HG03354 (cell line): ENCODE results near the gene MYH3.

Source experiments
- ATAC-seq: cut with Tn5 transposase; IDR thresholded peaks from one replicate; pipeline ENCODE4 v1.9.1; 2021; ENCODE audit warnings: mild to moderate bottlenecking; ENCODE audit not compliant: unreplicated experiment, poor library complexity, severe bottlenecking

The MYH3 gene

GRCh38 chr17:10651927-10652326 lies 5.2 kb downstream of the MYH3 start:
- ATAC-seq, result no peak

DNA sequence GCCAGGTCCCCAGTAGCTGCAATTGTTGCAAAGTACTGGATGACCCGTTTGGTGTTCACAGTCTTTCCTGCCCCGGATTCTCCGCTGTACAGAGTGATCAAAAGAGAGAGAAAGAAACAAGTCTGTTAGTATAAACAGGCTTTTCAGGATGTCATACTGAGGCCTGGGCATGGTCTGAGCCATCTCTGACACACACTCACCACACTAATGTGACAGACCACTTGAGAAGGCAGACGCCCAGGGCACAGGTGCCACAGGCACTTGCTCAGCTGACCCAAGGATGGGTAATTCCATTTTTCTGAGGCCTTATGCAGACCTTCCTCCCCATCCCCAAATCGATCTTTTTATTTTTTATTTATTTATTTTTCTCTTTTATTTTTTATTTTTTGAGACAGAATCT lies 7.5 kb downstream of the MYH3 start:
- no peak for ATAC-seq

DNA sequence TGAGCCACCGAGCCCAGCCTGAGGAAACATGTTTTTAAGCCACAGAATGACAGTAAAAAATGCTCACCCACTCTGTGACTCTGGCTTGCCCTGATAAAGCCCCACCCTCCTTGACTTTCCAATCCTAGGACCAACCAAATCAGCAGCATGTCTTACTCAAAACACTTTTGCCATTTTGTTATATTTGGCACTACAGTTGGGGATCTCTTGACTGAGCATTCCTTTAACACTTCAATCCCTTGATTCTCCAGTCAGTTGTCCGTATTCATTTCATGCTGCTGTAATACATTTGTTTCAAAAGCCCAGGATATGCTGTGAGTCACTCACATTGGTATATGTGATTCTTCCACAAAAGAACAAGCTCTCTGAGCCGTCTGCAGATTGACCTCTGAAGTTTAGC lies 8.2 kb downstream of the MYH3 start:
- ATAC-seq, result no peak

DNA sequence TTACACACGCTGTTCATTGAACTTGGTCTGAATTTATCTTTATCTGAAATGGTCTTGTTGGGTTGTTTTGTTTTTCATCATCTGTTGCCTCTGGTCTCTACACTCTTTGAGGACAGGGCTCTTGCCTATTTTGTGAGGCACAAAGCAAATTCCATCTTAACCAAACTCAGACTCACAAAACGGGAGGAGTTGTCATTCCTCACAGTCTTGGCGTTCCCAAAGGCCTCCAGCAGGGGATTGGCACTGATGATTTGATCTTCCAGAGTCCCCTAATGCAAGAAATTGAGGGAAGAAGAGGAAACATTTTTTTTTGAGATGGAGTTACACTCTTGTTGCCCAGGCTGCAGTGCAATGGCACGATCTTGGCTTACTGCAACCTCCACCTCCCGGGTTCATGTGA lies 8.7 kb downstream of the MYH3 start:
- no peak for ATAC-seq

DNA sequence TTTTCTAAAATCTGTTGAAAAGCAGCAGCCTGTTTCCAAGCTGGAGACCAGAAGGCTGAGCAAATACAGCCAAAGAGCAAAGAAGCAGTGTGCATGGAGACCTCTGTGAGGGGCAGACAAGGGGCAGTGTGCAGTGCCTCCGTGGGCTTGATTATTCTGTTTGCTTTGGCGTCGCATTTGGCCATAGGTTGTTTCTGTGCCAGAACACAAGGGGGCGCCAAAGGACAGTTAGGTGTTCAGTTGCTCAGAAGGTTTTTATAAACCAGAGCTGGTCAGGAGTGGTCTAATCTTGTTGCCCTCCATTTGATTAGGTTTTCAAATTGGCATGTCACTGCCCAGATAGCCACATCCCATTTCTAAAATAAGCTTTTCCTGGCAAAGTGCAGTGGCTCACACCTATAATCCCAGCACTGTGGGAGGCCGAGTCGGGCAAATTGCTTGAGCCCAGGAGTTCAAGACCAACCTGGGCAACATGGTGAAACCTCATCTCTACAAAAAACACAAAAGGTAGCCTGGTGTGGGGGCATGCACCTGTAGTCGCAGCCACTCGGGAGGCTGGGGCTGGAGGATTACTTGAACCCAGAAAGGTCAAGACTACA lies 10.6 kb downstream of the MYH3 start:
- peak; percentile 75 for ATAC-seq

GRCh38 chr17:10640475-10640874 lies 16.6 kb downstream of the MYH3 start:
- ATAC-seq, result no peak

- no peak for ATAC-seq
Observed at GRCh38 chr17:10638151-10638550, 19.0 kb downstream of the MYH3 start.

DNA sequence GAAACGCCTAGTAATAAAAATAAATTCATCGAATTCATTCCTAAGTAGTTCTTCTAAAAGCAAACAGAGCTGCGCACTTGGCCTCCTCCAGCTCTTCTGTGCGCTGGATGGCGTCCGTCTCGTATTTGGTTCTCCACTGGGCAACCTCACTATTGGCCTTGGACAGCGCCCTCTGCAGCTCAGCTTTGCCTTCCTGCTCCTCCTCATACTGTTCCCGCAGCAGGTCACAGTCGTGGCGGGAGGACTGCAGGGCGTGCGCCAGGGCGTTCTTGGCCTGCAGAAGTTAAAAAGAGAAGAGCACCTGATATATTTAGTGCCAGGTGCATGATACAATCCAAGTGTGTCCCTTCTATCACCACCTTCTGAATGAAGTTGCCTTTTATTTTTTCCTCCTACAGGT lies 21.8 kb downstream of the MYH3 start:
- no peak for ATAC-seq

- peak; percentile 96 for ATAC-seq
Observed at GRCh38 chr17:10633738-10634379, 23.2 kb downstream of the MYH3 start.

DNA sequence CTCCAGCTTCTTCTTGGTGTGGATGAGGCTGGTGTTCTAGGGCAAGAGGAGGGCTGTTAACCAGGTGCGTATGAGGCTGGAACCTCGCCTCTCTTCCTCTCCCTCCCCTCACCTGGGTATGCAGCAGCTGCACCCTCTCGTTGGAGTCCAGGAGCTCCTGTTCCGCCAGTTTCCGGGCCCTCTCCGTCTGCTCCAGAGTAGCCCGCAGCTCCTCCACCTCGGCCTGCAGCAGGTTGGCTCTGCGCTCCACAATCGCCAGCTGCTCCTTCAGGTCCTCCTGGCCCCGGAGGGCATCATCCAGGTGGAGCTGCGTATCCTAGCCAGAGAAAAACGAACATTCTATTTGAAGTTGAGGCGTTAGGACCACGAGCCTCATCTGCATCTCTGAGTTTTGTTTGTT lies 25.4 kb downstream of the MYH3 start:
- no peak for ATAC-seq

- ATAC-seq, result no peak
Observed at GRCh38 chr17:10631048-10631700, 25.9 kb downstream of the MYH3 start.

DNA sequence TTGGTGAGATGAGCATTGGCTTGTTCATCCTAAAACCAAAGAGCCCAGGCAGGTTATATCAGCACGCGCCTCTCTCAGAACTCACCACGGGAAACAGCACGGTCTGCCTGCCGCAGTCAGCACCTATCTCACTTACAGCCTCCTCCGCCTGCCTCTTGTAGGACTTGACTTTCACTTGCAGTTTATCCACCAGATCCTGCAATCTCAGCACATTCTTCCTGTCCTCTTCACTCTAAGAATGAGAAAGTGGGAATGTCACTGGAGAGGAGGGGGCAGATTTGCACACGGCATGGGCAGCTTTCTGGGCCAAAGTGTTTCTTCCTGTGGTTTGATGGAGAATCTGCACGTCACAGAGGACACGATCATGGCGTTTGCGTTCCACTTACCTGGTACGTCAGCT lies 27.4 kb downstream of the MYH3 start:
- ATAC-seq, result no peak

DNA sequence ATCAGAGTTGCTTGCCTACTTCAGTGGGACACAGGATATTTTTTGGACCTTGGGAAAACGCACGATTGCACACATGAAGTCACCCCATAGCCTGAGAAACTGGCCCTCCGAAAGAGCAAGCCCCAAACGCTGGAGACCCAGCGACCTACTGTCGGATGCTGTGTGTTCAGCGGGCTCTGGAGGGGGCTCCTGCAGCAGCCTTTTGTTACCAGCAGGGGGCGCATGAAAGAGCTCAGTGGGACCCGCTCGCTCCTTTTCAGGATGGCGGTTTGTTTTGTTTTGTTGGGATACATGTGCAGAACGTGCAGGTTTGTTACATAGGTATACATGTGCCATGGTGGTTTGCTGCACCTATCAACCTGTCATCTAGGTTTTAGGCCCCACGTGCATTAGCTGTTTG lies 28.4 kb downstream of the MYH3 start:
- ATAC-seq, result no peak

- no peak for ATAC-seq
Observed at GRCh38 chr17:10626390-10626789, 30.7 kb downstream of the MYH3 start.

DNA sequence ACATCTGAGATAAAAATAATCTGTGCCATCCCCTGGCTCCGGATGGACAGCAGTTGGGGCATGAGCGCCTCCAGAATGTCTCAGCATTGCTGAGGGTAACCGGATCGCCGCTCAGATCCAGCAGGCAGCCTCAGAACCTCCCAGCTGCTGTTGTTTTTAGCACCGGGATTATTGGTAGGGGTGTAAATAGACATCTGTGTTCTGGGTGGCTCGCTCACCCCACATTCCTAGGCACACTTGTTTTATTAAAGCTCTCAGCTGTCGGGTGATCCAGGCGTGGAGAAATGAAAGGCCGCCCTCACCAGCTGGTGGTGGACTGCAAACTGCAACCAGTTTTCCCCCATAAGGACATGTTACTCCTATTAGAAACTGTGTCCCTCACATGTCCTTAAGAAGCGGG lies 32.1 kb downstream of the MYH3 start:
- no peak for ATAC-seq

- ATAC-seq, result no peak
Observed at GRCh38 chr17:10623737-10624338, 33.3 kb downstream of the MYH3 start.

- no peak for ATAC-seq
Observed at GRCh38 chr17:10622617-10623485, 34.3 kb downstream of the MYH3 start.

GRCh38 chr17:10621397-10621796 lies 35.7 kb downstream of the MYH3 start:
- no peak for ATAC-seq

DNA sequence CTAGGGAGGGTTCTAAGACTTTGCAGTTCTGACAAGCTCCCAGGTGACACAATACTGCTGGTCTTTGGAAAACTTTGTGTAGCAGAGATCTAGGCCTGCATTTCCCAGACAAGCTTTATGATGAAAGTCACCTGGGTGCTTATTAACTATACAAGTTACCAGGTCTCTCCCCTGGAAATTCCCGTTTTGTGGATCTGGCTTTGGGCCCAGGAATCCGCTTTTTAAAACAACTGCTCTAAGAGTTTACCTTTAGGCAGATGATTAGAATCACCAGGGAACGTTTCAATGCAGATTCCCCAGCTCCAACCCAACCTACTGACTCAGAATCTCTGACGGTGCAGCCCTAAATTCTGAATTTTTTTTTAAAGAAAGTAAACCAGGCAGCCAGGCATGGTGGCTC lies 36.3 kb downstream of the MYH3 start:
- ATAC-seq, result no peak

DNA sequence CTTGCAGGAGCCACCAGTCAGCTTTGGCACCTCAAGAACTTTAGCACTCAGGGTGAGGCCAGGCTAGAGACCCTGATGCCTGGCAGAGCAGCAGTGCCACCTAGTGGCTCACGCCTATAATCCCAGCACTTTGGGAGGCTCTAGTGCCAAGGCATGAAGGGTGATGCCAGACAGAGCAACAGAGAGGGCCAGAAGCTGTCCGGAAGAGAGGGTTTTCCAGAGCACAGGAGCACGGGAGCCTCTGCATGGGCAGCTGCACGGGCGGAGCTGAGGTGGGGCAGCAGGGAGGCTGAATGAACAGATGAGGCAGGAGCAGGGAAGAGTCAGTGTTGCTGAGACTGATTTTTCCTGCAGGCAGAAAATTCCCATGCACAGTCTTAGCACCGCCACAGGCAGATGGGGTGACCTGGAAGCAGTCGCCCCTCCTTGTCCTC lies 38.9 kb downstream of the MYH3 start:
- ATAC-seq, result peak; percentile 85
